BE2C (cell line): ENCODE measurements around the gene HLA-DMA.
A peak's percentile ranks its signal among the peaks of the same experiment; 100 is the strongest.

Experiments
- DNase-seq: peaks from one replicate; pipeline ENCODE4 v3.0.0-alpha.2; 2020
- H3K27me3 ChIP-seq: fragments of 250-450 bp; sonication (Bioruptor Pico); 2 replicates; pipeline ENCODE4 v1.5.1; 2020; ENCODE audit warnings: mild to moderate bottlenecking
- H3K36me3 ChIP-seq: fragments of 250-450 bp; sonication (Bioruptor Pico); 2 replicates; pipeline ENCODE4 v1.5.1; 2020; ENCODE audit warnings: mild to moderate bottlenecking
- H3K4me1 ChIP-seq: fragments of 250-450 bp; sonication (Bioruptor Pico); 2 replicates; pipeline ENCODE4 v1.5.1; 2020
- H3K4me3 ChIP-seq: 2 replicates; pipeline ENCODE4 v1.5.1; 2011; ENCODE audit warnings: low read depth, low read length
- H3K9me3 ChIP-seq: fragments of 250-450 bp; sonication (Bioruptor Pico); 2 replicates; pipeline ENCODE4 v1.5.1; 2020
- TF ChIP-seq, protein P1 (sequence below): IDR thresholded peaks from 2 replicates; pipeline ENCODE4 v1.5.1; 2012; ENCODE audit warnings: mild to moderate bottlenecking, low read depth, low read length

Gene HLA-DMA

GRCh38 chr6:32973144-32974015 is 20.5 kb upstream of the HLA-DMA start:
- DNase-seq, result peak; percentile 56
- TF ChIP-seq, protein P1, sequence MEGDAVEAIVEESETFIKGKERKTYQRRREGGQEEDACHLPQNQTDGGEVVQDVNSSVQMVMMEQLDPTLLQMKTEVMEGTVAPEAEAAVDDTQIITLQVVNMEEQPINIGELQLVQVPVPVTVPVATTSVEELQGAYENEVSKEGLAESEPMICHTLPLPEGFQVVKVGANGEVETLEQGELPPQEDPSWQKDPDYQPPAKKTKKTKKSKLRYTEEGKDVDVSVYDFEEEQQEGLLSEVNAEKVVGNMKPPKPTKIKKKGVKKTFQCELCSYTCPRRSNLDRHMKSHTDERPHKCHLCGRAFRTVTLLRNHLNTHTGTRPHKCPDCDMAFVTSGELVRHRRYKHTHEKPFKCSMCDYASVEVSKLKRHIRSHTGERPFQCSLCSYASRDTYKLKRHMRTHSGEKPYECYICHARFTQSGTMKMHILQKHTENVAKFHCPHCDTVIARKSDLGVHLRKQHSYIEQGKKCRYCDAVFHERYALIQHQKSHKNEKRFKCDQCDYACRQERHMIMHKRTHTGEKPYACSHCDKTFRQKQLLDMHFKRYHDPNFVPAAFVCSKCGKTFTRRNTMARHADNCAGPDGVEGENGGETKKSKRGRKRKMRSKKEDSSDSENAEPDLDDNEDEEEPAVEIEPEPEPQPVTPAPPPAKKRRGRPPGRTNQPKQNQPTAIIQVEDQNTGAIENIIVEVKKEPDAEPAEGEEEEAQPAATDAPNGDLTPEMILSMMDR, result no peak
- peaks cover 78% of the 10 kb centered on the region for H3K36me3 ChIP-seq
- H3K4me3 ChIP-seq, result peak overlapping the region; percentile 83
- no peaks in the 10 kb centered on the region for H3K4me1 ChIP-seq
- no peaks in the 10 kb centered on the region for H3K9me3 ChIP-seq
- H3K27me3 ChIP-seq, result no peaks in the 10 kb centered on the region

GRCh38 chr6:32972353-32973143 is 19.7 kb upstream of the HLA-DMA start:
- no peaks in the 10 kb centered on the region for H3K9me3 ChIP-seq
- DNase-seq, result peak; percentile 57
- H3K4me3 ChIP-seq, result peak overlapping the region; percentile 83
- no peaks in the 10 kb centered on the region for H3K4me1 ChIP-seq
- TF ChIP-seq, protein P1, result no peak
- peaks cover 69% of the 10 kb centered on the region for H3K36me3 ChIP-seq
- H3K27me3 ChIP-seq, result no peaks in the 10 kb centered on the region

GRCh38 chr6:32971581-32972352 is 18.9 kb upstream of the HLA-DMA start:
- Histone ChIP-seq H3K4me1 (no peaks in the 10 kb centered on the region), H3K36me3 (peaks cover 62% of the 10 kb centered on the region), H3K27me3 (no peaks in the 10 kb centered on the region), H3K9me3 (no peaks in the 10 kb centered on the region), H3K4me3 (peak overlapping the region; percentile 88)
- TF ChIP-seq, protein P1, result no peak
- DNase-seq, result peak; percentile 99

DNA sequence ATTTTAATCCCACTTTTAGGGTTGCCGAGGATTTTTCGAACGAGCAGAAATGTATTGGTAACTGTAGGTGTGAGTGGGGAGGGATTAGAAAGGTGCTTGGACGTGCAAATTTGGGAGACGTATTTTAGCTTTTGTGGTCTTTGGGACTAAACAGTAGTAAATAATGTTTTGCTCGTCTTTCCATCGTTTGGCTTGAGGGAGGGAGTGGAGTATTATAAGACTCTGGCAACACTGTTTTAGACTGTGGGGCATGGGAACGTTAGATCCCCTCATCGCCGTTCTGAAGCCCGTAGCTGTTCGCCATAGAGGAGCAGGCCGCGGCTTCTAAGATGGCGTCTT is 18.3 kb upstream of the HLA-DMA start:
- TF ChIP-seq, protein P1, result no peak
- Histone ChIP-seq H3K4me3 (peak overlapping the region; percentile 88), H3K9me3 (no peaks in the 10 kb centered on the region), H3K4me1 (no peaks in the 10 kb centered on the region), H3K36me3 (peaks cover 56% of the 10 kb centered on the region), H3K27me3 (no peaks in the 10 kb centered on the region)
- DNase-seq, result no peak

DNA sequence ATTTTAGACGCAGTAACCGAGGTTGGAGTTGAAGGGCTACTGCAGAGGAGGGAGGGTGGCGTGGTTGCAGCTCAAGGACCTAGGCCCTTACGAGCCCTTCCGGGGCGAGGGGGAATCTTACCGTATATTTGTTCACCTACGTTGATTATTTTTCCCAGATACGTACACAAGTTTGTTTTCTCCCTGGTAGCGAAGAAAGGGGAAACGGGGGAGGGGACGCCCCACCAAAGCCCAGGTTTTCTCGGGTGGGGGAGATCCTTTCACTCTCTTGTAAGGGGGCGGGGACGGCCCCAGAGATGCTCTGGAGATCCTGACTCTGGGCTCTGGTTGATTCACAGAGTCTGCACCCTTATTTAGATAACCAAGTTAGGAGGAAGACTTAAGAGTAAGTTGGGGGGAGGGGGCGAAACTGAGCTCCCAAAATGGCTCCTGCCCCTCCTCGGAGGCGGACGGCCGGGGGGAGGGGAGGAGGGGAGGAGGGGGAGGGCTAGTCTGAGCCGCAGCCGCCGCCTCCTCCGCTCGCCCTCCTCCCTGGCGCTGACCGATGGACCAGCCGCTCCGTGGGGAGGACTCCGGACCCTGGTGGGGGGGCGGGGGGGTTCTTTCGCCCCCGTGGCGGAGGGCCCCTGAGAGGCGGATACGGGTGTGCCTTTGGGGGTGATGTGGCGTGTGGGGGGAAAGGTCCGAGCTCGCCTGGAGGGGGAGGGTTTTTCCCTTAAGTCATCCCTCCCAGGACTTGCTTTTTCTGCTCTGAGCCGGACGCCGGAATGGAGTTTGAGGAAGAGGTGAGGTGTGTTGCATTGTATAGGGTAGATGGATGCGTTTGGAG is 17.7 kb upstream of the HLA-DMA start:
- TF ChIP-seq, protein P1, result no peak
- DNase-seq, result peak; percentile 93
- no peaks in the 10 kb centered on the region for H3K4me1 ChIP-seq
- no peaks in the 10 kb centered on the region for H3K27me3 ChIP-seq
- H3K36me3 ChIP-seq, result peaks cover 50% of the 10 kb centered on the region
- H3K4me3 ChIP-seq, result peak overlapping the region; percentile 88
- no peaks in the 10 kb centered on the region for H3K9me3 ChIP-seq
